KOPT-K1 (cell line): ENCODE measurements around the gene MON1A.

Experiments used
- H3K27ac ChIP-seq: fragments of 200-600 bp; sonication (generic); 2 replicates; pipeline ENCODE4 v1.5.1; 2016; ENCODE audit warnings: antibody characterized with exemption, mild to moderate bottlenecking, low read depth, low read length; ENCODE audit not compliant: poor library complexity, severe bottlenecking
- H3K36me3 ChIP-seq: fragments of 200-600 bp; sonication (generic); 2 replicates; pipeline ENCODE4 v1.5.1; 2017; ENCODE audit warnings: antibody characterized with exemption, mild to moderate bottlenecking, low read length, moderate library complexity; ENCODE audit not compliant: insufficient read depth
- H3K9me3 ChIP-seq: fragments of 200-600 bp; sonication (generic); 2 replicates; pipeline ENCODE4 v1.5.1; 2017; ENCODE audit warnings: antibody characterized with exemption, low read length, mild to moderate bottlenecking; ENCODE audit not compliant: insufficient read depth, poor library complexity, severe bottlenecking

The MON1A gene

GRCh38 chr3:49859576-49860305 is 69.9 kb downstream of the MON1A start:
- Histone ChIP-seq H3K27ac (no peak overlapping the region), H3K9me3 (no peaks in the 10 kb centered on the region), H3K36me3 (no peaks in the 10 kb centered on the region)
